NCI-H1105 (cell line): Measurements from ENCODE around the gene CD300E.

Experiments
- DNase-seq: peaks from one replicate; lab custom pipeline; 2025; lab: John Stamatoyannopoulos, UW

The CD300E gene

GRCh38 chr17:74565126-74565525, 58.4 kb downstream of the CD300E start:
- DNase-seq: no peak

GRCh38 chr17:74563358-74563757, 60.2 kb downstream of the CD300E start:
- DNase-seq: no peak

- no peak for DNase-seq
These were observed 62.0 kb downstream of the CD300E start for GRCh38 chr17:74561586-74561985.
